ENCODE data around the gene NAT14.

- TF ChIP-seq CTCF (IDR thresholded peaks at IDR 0.05) (no peak), ZFX (IDR thresholded peaks at IDR 0.05; ENCODE audit: borderline replicate concordance) (no peak)
Observed at GRCh38 chr19:55441692-55442321, 43.2 kb upstream of the NAT14 start.

Measured in 22Rv1 (cell line).